ENCODE results near the gene TBX15. TPM values are rescaled to one million over a fixed set of nuclear protein-coding genes. Genes with fewer than 3 reads are reported as not detected.

The TBX15 gene
- total RNA-seq, 1 experiment from 2014 or later = 0.09 TPM

DNA sequence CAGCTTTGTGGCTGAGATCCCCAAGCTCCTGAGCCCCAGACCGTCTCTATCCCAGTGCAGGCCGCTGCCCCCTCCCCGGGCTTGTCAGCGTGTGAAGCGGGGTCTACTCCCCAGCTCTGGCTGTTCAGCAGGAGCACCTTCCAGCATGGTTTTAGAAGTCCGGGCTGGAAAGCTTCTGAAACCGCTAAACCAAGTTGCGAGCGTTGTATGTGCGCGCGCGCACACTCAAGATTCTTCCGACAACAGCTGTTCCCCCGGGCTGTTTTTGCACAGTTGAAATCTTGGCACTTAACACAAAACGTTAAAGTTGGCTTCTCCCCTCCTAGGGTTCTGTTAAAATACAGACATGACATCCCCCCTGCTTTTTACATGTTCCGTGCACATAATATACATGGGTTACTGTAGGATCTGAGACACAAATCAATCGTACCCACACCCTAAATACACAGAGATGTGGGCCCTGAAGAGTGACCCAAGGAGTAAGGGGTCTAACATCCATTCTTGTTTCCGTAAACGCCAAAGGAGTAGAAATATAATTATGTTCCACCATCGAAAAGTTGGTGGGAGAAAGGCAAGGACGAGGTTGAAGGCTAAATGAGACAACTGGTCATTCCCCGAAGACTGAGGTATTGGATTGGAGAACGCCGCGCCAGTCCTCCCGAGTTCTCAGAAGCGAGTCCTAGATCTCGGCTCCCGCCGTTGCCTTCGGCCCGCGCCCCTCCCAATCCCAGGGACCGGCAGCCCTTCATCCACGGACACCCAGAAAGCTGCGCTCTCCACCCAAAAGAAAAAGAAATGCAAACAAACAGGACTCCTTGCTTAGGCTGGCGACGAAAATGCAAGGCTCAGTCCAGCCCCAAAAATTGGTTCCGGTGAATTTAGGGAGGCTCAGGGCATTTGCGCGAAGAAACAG is 1.3 kb downstream of the TBX15 start:
- Mint-ChIP-seq H3K36me3 (ENCODE audit: insufficient read depth, unreplicated experiment) (peaks cover 5% of the 10 kb centered on the region), H3K27ac (ENCODE audit: low read depth, unreplicated experiment) (no peak overlapping the region), H3K4me1 (ENCODE audit: insufficient read depth, unreplicated experiment) (no peaks in the 10 kb centered on the region), H3K27me3 (ENCODE audit: insufficient read depth, unreplicated experiment) (no peaks in the 10 kb centered on the region), H3K4me3 (ENCODE audit: unreplicated experiment) (no peak overlapping the region), H3K9me3 (ENCODE audit: unreplicated experiment) (peaks cover 12% of the 10 kb centered on the region)
- POLR2A ChIA-PET = no interaction called here
- no TSS peak for BruUV-seq (replicated peaks)
- TF ChIP-seq, protein P1, sequence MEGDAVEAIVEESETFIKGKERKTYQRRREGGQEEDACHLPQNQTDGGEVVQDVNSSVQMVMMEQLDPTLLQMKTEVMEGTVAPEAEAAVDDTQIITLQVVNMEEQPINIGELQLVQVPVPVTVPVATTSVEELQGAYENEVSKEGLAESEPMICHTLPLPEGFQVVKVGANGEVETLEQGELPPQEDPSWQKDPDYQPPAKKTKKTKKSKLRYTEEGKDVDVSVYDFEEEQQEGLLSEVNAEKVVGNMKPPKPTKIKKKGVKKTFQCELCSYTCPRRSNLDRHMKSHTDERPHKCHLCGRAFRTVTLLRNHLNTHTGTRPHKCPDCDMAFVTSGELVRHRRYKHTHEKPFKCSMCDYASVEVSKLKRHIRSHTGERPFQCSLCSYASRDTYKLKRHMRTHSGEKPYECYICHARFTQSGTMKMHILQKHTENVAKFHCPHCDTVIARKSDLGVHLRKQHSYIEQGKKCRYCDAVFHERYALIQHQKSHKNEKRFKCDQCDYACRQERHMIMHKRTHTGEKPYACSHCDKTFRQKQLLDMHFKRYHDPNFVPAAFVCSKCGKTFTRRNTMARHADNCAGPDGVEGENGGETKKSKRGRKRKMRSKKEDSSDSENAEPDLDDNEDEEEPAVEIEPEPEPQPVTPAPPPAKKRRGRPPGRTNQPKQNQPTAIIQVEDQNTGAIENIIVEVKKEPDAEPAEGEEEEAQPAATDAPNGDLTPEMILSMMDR (IDR thresholded peaks at IDR 0.05; ENCODE audit: unreplicated experiment) = no peak
- intact Hi-C loops (cut with micrococcal nuclease) = no loop called here
- CTCF ChIA-PET = interaction anchor here (0.6 to 1.4 kb wide), 2 partner anchors 22 to 429 kb away, joined by 3 to 4 read pairs; no protein-coding TSS in a partner anchor
- no peak for DNase-seq (ENCODE audit: unreplicated experiment)

DNA sequence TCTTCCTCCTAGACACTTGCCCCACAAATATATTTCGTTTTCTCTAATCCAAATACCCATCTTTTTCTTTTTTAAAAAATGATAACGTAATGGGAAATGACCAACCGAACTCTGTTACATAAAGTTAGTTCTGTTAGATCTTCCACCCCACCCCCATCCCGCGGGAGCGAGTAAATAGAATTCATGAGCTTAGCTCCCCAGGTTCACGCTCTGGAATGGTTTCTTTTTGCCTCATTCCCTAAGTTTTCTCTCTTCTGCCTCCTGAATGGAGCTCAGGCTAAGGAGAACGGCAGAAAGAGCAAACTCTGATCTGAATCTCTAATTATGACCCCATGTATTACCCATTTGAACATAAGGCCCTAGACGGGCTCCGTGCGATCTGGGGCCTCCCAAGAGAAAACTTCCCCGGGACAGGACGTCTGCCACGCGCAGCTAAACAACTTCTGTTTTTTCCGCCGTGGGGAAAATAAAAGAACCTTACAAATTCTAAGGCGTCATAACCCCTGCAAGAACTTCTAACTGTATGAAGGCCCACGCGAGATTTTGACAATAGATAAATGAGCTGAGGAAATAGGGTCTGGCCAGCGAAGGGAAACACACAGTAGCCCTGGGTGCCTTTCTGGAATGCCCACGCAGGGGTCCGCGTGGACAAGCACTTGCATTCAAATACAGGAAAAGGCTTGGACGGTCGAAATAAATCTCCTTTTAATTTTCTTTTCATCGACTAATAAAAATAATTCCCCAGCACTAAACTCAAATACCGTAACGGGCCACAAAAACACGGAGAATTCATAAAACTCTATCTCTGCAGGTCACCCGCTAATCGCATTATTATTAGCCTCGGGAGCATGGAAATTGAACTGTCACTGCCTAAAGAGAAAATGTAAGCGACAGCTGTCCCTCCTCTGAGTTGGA is 2.2 kb downstream of the TBX15 start:
- ChIA-PET POLR2A (no interaction called here), CTCF (interaction anchor here (0.6 to 1.4 kb wide), 2 partner anchors 23 to 428 kb away, joined by 3 to 4 read pairs; no protein-coding TSS in a partner anchor)
- Mint-ChIP-seq H3K36me3 (ENCODE audit: insufficient read depth, unreplicated experiment) (peaks cover 5% of the 10 kb centered on the region), H3K9me3 (ENCODE audit: unreplicated experiment) (peaks cover 12% of the 10 kb centered on the region), H3K4me1 (ENCODE audit: insufficient read depth, unreplicated experiment) (no peaks in the 10 kb centered on the region), H3K27me3 (ENCODE audit: insufficient read depth, unreplicated experiment) (no peaks in the 10 kb centered on the region), H3K27ac (ENCODE audit: low read depth, unreplicated experiment) (no peak overlapping the region), H3K4me3 (ENCODE audit: unreplicated experiment) (no peak overlapping the region)
- TF ChIP-seq, protein P1 (IDR thresholded peaks at IDR 0.05; ENCODE audit: unreplicated experiment) = no peak
- DNase-seq (ENCODE audit: unreplicated experiment) = no peak
- BruUV-seq (replicated peaks) = no TSS peak
- intact Hi-C loops (cut with micrococcal nuclease) = no loop called here

DNA sequence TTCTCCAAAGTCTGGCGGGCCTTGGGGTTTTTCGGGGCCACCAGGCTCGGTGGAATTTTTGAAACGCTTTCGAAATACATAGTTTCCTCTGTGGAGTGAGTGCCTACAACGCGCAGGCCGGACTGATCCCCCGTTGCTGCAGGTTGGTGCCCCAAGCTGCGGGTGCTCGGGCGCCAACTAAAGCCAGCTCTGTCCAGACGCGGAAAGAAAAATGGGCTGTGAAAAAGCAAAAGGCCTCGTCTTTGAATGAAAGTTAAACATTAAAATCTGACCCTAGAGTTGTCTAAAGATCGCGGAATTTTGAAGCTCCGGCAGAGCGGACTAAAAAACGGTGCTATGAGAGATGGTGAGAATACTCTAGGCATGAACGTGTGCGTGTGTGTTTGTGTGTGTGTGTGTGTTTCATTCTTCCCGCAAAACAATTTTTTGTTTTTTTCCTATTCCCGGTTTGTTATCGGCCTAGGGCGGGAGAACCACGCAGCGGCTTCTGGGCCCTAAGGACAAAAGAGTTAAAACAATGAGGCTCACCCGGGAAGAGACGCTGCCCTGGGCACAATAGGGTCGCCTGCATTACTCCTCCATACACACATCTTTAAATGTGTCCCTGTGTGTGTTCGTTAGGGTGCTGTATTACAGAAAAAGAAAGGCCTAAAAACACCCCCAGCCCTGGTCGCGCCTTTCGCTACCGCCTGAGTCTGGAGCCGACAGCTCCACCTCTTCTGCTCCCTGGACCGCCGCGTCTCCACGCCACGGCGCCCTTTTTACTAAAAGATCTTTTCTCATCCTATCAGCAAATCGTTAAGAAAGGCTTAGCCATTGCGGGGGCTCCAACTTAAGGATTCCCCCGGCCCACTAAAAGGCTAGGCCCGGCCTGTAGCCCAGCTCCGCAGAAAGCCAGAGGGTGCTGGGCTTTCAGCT is 3.2 kb downstream of the TBX15 start:
- peaks cover 5% of the 10 kb centered on the region for H3K36me3 Mint-ChIP-seq (ENCODE audit: insufficient read depth, unreplicated experiment)
- intact Hi-C loops (cut with micrococcal nuclease) = no loop called here
- H3K27me3 Mint-ChIP-seq (ENCODE audit: insufficient read depth, unreplicated experiment) = no peaks in the 10 kb centered on the region
- no peak overlapping the region for H3K27ac Mint-ChIP-seq (ENCODE audit: low read depth, unreplicated experiment)
- TF ChIP-seq, protein P1 (IDR thresholded peaks at IDR 0.05; ENCODE audit: unreplicated experiment) = no peak
- no peaks in the 10 kb centered on the region for H3K4me1 Mint-ChIP-seq (ENCODE audit: insufficient read depth, unreplicated experiment)
- no peak overlapping the region for H3K4me3 Mint-ChIP-seq (ENCODE audit: unreplicated experiment)
- DNase-seq (ENCODE audit: unreplicated experiment) = no peak
- CTCF ChIA-PET = interaction anchor here (0.7 kb wide), 1 partner anchor 17 kb away, joined by 4 read pairs; no protein-coding TSS in a partner anchor
- POLR2A ChIA-PET = no interaction called here
- no TSS peak for BruUV-seq (replicated peaks)
- peaks cover 12% of the 10 kb centered on the region for H3K9me3 Mint-ChIP-seq (ENCODE audit: unreplicated experiment)
